HEK293T (cell line): ENCODE results near the gene SLC35F5.
"Not testable (repeated sequence)": the region's sequence is repeated elsewhere in the genome, so short reads cannot be mapped to it uniquely, and the experiment has no call there.

Source experiments
- CTCF ChIA-PET: fragments of 350-600 bp; formaldehyde crosslinking; extraction: SDS; loops from one replicate; lab custom pipeline; 2021; ENCODE audit warnings: antibody characterized with exemption, inconsistent platforms; lab: Yijun Ruan, JAX
- POLR2A ChIA-PET: fragments of 350-600 bp; formaldehyde crosslinking; extraction: SDS; loops from one replicate; lab custom pipeline; 2020; ENCODE audit warnings: antibody characterized with exemption, inconsistent platforms; lab: Yijun Ruan, JAX
- DNase-seq: peaks from one replicate; pipeline ENCODE4 v3.0.0; 2012; ENCODE audit warnings: mixed read lengths; ENCODE audit errors: extremely low spot score
- ARNT ChIP-seq: fragments of 450-650 bp; IDR thresholded peaks from 2 replicates; pipeline ENCODE4 v1.6.1; 2017; ENCODE audit warnings: mild to moderate bottlenecking
- BHLHE40 ChIP-seq: fragments of 450-650 bp; IDR thresholded peaks from 2 replicates; pipeline ENCODE4 v1.6.1; 2016; ENCODE audit warnings: mild to moderate bottlenecking, moderate library complexity, borderline replicate concordance
- ELF4 ChIP-seq: fragments of 450-650 bp; IDR thresholded peaks from 2 replicates; pipeline ENCODE4 v1.6.1; 2017; ENCODE audit warnings: antibody characterized with exemption
- FOXA1 ChIP-seq: fragments of 450-650 bp; IDR thresholded peaks from 2 replicates; pipeline ENCODE4 v1.6.1; 2016; ENCODE audit warnings: mild to moderate bottlenecking
- FOXM1 ChIP-seq: fragments of 450-650 bp; IDR thresholded peaks from 2 replicates; pipeline ENCODE4 v1.6.1; 2017; ENCODE audit warnings: mild to moderate bottlenecking, borderline replicate concordance
- LEF1 ChIP-seq: fragments of 450-650 bp; IDR thresholded peaks from 2 replicates; pipeline ENCODE4 v1.6.1; 2017; ENCODE audit warnings: mild to moderate bottlenecking, borderline replicate concordance
- NFRKB ChIP-seq: fragments of 450-650 bp; IDR thresholded peaks from 2 replicates; pipeline ENCODE4 v1.6.1; 2016; ENCODE audit warnings: mild to moderate bottlenecking, moderate library complexity
- PKNOX1 ChIP-seq: fragments of 450-650 bp; IDR thresholded peaks from 2 replicates; pipeline ENCODE4 v1.6.1; 2016
- SP1 ChIP-seq: fragments of 450-650 bp; IDR thresholded peaks from 2 replicates; pipeline ENCODE4 v1.6.1; 2017
- SUZ12 ChIP-seq: fragments of 450-650 bp; IDR thresholded peaks from 2 replicates; pipeline ENCODE4 v1.6.1; 2016; ENCODE audit warnings: mild to moderate bottlenecking
- TARDBP ChIP-seq: fragments of 450-650 bp; IDR thresholded peaks from 2 replicates; pipeline ENCODE4 v1.6.1; 2016
- ZNF384 ChIP-seq: fragments of 450-650 bp; IDR thresholded peaks from 2 replicates; pipeline ENCODE4 v1.6.1; 2016

SLC35F5 gene

GRCh38 chr2:113675875-113676274 is 80.6 kb downstream of the SLC35F5 start:
- TF ChIP-seq NFRKB (no peak), LEF1 (no peak), SUZ12 (no peak), FOXA1 (no peak), SP1 (no peak), FOXM1 (no peak), ZNF384 (no peak), TARDBP (no peak), ARNT (no peak)
- ChIA-PET POLR2A (interaction anchor here (1.5 kb wide), 1 partner anchor 20 kb away, joined by 3 read pairs; no protein-coding TSS in a partner anchor), CTCF (no interaction called here)
- DNase-seq: no peak

GRCh38 chr2:113672326-113672932 is 84.0 kb downstream of the SLC35F5 start:
- TF ChIP-seq FOXM1 (no peak), BHLHE40 (no peak), ELF4 (no peak), PKNOX1 (no peak)
- ChIA-PET POLR2A (no interaction called here), CTCF (no interaction called here)
- DNase-seq: no peak

GRCh38 chr2:113669013-113669412 is 87.4 kb downstream of the SLC35F5 start:
- DNase-seq, POLR2A ChIA-PET, CTCF ChIA-PET: not testable (repeated sequence)

- POLR2A ChIA-PET, CTCF ChIA-PET, DNase-seq: not testable (repeated sequence)
Measured at GRCh38 chr2:113664761-113665533, 91.5 kb downstream of the SLC35F5 start.

GRCh38 chr2:113663285-113664060 is 93.0 kb downstream of the SLC35F5 start:
- POLR2A ChIA-PET, CTCF ChIA-PET, DNase-seq: not testable (repeated sequence)
